Stimulated activated CD8-positive, alpha-beta memory T cell treated with anti-CD3 and anti-CD28 coated beads, Interleukin-4, amount 100 ng/mL, for 1 hour (primary cell): Measurements from ENCODE around the gene SLC4A9.
A peak's percentile ranks its signal among the peaks of the same experiment; 100 is the strongest.
"Not testable (repeated sequence)": the region's sequence is repeated elsewhere in the genome, so short reads cannot be mapped to it uniquely, and the experiment has no call there.

Source experiments
- DNase-seq, 2 donors: peaks; one replicate each; pipeline ENCODE4 v3.0.0-alpha.2; 2020; ENCODE audit warnings: low read depth in 2 of 2, low spot score in 1 of 2

Gene SLC4A9

GRCh38 chr5:140338908-140339307 is 21.1 kb upstream of the SLC4A9 start:
- DNase-seq: no peak

DNA sequence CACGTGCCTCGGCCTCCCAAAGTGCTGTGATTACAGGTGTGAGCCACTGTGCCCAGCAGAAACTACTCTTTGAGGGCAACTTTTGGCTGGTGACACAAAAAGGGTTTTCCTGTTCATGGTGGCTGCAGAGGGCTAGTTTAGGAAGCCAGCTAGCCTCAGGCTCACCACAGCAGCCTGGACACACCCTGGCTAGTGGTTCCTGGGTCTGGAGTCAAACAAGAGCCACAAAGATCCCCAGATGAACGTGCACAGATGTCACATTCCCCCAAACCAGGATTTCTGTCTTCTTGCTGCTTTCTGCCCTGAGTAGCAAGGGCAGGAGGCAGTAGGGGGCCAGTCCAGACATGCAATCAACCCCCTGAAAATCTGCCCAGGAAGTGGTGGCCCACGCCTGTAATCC is 20.4 kb upstream of the SLC4A9 start:
- DNase-seq: no peak

- DNase-seq: no peak
Observed at GRCh38 chr5:140340605-140341121, 19.3 kb upstream of the SLC4A9 start.

DNA sequence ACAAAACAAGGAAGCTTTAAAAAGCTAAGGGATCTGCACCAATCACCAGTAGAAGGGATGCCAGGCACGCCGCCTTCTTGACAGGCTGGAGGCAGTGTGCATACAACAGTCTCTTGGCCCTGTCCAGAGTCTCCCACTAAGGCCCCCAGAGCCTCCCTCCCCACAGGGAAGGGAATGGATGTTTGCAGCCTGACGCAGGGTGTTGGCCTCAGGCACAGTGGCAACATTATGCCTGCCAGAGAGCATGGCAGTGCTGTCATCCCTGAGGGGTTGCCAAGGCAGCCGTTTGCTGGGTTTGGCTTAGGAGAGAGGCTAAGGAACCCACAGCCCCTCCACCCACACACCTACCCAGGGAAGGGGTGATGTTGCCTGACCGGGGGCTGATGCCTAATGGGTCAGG is 18.4 kb upstream of the SLC4A9 start:
- no peak for DNase-seq

GRCh38 chr5:140342287-140342686 is 17.7 kb upstream of the SLC4A9 start:
- DNase-seq: no peak

- no peak for DNase-seq
Observed at GRCh38 chr5:140342896-140343295, 17.1 kb upstream of the SLC4A9 start.

GRCh38 chr5:140343849-140344248 is 16.1 kb upstream of the SLC4A9 start:
- DNase-seq: not testable (repeated sequence)

DNA sequence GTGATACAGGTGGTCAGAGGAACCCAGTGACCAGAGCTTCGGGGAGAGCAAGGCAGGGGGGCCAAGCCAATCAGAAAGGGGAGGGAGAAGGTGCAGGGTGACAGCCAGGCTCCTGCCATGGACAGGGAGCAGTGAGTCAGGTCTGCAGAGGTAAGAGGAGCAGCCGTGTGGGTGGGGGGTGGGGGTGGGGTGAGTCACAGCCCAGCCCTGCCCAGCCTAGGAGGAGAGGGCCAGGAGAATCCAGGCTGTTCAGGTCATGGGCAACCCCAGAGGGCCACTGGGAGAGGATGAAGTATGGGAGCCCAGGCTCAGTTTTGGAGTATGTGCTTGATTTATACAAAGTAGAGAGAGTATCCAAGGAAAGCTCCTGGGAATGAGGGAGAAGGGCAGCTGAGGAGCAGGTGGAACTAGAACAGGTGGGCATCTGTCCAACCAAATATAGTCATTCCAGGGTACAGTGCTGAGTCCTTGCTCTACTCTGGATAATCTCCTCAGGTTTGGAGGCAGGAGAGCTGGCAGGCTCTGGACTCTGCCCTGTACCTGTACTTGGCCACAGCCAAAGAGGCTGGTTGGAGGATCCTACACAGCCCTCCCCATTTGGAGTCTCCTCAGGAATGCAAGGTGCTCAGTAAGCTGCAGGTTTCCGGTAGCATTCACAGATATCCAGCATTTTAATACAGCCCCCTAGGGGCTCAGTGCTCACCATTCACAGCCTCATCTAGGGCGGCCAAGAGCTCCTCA is 15.1 kb upstream of the SLC4A9 start:
- no peak for DNase-seq

DNA sequence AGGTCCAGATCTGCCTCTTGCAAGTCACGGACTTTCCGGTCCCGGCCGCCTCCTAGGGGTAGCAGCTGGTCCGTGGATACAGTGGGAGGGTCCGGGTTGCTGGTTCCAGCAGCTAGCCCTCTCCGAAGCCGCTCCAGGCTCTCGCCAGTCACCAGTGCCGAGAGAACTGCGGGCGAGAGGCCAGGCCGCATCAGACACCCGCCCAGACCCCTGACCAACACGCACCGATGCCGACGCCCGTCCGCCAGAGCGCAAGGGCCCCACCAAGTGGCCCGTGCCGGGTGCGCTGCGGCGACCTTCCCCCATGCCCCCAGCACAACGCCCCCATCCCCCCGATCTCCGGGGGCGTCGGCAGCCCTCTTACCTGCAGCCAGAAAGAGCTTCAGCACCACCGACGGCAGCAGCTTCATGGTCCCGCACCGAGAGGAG is 14.1 kb upstream of the SLC4A9 start:
- no peak for DNase-seq

DNA sequence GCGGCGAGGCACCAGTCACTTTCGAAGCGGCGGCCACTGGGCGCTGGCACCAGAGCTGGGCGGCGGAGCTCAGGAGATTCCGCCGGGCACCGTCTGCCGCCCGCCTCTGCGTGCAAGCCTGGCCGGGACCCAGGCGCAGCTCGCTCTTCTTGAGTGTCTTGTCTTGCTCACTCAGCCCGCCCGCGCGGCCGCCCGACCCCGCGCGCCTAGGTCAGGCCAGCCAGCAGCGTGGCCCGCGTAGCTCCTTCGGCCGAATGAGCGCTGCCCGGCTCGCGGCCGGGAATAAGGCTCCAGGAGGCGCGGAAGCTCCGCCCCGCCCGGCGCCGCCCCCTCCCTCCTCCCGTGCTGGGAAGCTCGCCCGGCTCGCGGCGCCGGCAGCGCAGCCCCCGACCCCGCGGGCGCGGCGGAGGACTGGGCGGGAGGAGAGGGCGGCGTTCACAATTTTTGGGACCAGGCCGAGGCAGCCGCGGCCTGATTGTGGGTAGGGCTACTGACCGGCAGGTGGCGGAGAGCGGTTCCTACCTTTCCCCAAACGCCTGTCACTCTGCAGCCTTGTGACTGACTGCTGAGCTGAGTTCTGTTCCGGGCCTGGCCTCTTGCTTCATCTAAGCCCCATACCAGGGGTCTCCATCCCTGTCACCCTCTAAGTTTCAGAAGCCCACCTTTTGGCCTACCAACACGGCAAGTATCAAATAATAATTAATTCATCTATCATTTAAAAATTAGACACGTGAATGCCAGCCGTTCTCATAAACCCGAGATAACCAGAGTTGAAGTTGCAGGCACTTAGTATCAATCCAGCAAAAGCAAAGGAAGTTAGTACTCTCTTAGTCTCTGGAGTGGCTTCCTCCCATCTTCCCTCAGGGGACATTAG is 13.4 kb upstream of the SLC4A9 start, which contains the start of gene HBEGF:
TSS of gene HBEGF (minus strand) at position 256 of the 874 bp plus-strand sequence. CDS start 275 bp downstream, outside the sequence.
- DNase-seq: peak in 1 of 2 donors; percentile 7

DNA sequence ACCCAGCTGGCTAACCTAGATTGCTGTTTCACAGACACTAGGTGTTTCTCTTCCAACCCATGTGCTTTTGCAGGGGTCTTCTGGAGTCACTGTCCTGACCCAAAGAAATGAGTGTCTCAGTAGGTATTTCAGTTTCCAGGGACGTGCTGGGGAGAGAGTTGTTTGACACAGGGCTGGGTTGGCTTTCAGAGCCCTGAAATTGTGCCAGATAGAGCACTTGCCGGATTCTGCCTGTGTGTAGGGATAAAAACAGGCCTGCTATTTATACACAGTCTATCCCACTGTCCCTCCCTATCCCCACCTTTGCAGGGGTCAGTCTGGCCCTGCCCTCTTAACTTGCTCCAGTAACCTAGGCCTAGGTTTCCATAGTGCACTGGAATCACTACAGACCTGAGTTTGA is 12.6 kb upstream of the SLC4A9 start:
- no peak for DNase-seq

GRCh38 chr5:140348104-140348503 is 11.9 kb upstream of the SLC4A9 start:
- no peak for DNase-seq

DNA sequence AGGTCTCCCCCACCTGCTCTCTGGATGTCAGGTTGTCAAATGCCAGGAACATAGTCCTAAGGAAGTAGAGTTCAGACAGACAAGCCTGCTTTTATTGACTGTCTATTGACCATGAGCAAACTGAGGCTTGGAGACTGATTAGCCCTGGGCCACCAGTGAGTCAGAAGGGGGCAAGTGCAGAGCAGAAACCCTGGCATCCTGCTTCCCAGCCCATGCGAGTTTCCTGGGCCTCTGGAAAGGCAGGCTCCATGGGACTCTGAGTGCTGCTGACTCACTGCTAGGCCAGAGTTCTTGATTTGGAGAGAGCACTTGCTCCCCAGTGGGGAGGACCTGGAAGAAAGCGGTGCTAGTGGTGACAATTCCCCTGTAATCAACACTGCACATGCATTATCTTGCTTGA is 10.8 kb upstream of the SLC4A9 start:
- no peak for DNase-seq

DNA sequence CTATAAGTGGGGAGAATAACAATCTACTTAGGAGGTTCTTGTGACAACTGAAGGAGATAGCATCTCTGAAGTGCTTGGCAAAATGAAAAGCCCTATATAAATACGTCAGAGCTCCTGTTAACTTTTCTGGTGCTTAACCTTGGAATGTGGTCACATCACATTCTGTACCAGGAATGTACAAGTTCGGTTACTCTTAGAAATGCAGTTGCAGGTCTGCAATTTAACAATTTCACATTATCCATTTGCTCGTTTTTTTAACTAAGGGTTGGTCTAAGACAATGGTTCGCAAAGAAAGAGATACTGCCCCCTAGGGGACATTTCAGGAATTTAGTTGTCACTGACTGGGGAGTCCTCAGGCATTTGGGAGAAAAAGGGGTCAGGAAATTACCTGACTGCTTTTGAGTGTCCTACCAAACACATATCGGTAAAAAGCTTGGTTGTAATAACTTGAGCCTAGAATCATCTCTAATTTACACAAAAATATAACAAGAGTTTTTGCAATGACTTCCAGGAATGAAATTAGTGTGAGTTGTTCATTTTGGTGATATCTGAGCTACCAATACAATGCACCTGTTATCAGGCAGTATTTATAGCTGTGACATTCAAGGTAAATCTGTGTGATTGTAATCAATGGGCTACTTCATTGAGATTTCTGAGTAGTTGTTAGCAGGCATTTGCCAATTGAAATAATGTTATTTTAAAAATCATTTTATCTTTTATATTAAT is 8.2 kb upstream of the SLC4A9 start:
- DNase-seq: peak in 1 of 2 donors; percentile 16

GRCh38 chr5:140355546-140355945 is 4.4 kb upstream of the SLC4A9 start:
- no peak for DNase-seq

DNA sequence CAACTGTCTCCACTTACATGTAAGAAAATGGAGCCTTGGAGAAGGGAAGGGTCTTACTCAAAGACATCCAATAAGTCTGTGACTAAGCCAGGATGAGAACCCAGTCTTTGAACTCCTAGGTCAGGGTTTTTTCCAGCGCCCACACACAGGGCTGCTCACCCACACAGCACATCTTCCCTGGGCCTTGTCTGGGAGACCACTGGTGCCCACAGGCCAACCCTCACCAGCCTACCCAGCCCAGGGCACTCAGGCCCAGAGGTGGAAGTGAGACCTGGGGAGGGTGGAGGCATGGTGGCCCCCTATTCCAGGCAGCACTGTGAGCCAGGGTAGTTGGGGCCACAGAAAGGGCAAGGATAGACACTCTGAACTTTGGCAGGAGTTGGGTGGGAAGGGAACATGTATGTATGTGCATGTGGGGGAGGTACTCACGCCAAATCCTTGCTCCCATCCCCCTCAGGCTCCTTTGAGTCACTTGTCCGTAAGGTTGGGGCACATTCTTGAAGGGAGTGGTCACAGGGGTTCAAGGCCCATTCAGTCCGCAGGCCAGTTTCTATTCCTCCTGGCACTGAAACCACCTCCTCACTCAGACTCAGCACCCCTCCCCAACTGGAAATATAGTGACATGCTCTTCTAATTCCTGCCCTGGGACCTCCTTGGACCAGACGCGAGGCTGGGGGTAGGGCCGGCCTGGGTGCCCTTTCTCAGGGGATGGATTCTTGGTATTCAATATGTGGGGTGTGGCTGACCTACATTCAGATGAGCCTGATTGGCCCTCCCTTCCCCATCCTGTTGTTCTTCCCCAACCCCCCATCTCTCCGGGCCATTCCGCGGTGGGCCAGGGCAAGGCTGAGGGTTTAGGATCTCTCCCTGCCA is 2.9 kb upstream of the SLC4A9 start:
- DNase-seq: no peak

DNA sequence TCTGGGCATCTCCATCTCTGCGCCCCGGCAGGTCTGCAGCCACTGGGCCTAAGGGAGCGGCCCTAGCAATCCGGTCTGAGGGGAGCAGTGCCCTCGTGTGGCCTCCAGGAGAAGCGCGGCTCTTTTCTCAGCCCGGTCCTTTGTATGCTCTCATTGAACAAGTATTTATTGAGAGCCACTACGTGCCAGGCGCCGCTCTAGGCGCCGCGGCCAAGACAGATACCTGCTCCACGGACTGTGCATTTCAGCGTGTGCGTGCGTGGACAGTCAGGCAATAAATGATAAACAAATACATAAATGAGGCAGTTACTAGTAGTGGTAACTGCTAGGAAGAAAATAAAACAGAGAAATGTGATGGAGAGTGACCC is 2.3 kb upstream of the SLC4A9 start:
- peak; percentile 32 to 51 for DNase-seq

- DNase-seq: no peak
Observed at GRCh38 chr5:140358738-140359310, 1.2 kb upstream of the SLC4A9 start.

- DNase-seq: no peak
Observed at GRCh38 chr5:140360681-140361479, 886 bp downstream of the SLC4A9 start.
